Measurements from ENCODE around the gene AKNA.

The AKNA gene

DNA sequence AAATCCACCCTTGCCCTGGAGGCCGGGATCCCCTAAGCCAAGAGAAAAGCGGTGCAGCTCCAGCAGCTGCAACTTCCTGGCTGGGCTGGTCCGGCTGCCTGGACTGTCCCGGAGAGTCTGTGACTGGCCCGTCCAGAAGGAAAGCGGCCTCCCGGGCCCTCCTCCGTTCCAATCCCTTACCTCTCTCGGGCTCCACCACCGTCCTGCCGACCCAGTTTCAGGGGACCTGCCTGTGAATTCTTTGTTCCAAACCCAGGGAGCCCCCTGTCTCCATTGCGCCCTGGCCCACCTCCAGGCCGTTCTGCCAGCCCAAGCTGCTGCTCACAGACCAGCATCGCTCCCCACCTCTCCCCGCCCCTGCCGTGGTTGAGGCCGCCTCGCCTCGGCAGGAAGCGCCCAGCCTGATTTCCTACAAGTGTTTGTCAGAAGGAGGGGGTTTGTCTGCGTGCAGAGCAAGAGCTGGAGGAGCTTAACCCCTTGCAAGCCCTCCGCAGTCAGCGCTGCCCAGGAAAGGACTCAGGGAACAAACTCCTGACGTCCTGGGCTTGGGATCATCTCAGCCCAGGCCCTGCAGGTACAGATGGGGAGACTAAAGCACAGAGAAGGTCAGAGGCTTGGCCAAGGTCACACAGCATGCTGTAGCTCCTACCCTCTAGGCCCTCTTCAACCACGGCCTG, at the start of gene AKNA:
Gene AKNA, minus strand, starts transcription at position 303 of the 677 bp plus-strand sequence. CDS start 6,649 bp downstream, outside the sequence.
- peak; percentile 79 for DNase-seq (ENCODE audit: low read depth)

- no peak for DNase-seq (ENCODE audit: low read depth)
These were observed 49.7 kb upstream of the AKNA start for GRCh38 chr9:114437401-114437893.

GRCh38 chr9:114434878-114435311, 47.1 kb upstream of the AKNA start:
- no peak for DNase-seq (ENCODE audit: low read depth)

DNA sequence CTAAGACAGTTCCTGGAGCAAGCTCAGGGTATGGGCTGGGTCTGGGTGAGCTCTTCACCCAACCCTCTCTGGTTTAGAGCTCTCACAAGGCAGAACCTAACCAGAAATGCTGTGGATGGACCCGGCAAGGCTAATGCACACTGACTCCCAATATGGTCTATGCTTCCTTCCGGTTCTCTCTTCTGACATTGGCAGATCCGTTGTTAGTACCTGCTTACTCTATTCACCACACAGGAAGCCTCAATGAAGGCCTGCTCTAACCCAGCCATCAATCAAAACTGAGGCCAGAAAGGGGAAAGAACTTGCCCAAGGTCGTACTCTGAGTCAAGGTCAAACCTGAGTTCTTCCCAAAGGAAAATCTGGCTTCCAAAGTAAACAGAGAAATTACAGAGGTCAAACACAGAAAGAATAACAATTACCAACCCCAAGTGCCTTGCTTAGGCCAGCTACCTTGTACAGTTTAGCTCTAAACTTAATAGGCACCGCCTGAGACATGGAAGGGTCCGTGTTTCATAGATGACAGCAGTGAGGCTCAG, 46.0 kb upstream of the AKNA start:
- no peak for DNase-seq (ENCODE audit: low read depth)

GRCh38 chr9:114433086-114433485, 45.3 kb upstream of the AKNA start:
- no peak for DNase-seq (ENCODE audit: low read depth)

DNA sequence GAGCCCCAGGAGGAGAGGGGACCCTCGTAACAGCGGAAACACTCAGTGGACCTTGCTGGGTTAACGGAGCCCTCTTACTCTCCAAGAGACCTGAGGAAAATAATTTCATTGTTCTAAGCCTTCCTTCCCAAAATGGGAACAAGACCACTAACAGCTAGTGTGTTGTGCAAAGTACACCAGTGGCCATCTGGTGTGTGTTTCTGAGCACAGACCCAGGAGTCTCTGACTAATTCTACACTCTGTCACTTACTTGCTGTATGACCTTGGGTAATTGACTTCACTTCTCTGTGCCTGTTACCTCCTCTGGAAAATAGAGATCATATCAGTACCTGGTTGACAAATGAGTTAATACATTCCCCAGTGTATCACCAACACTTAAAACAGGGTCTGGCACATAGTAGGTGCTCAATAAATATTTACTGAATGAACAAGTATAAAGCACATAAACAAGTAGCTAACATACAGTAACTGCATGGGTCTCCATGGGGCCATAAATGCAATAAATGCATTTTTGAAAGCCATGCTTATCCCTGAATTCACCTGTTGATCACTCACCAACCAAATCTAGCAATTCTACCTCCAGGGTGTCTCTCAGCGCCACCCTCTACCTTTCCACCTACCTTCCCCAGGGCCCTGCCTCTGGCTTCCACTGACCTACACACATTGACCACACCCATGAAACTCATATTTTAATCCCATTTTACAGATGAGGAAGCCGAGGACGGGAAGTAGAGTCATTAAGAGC, 44.7 kb upstream of the AKNA start:
- no peak for DNase-seq (ENCODE audit: low read depth)

DNA sequence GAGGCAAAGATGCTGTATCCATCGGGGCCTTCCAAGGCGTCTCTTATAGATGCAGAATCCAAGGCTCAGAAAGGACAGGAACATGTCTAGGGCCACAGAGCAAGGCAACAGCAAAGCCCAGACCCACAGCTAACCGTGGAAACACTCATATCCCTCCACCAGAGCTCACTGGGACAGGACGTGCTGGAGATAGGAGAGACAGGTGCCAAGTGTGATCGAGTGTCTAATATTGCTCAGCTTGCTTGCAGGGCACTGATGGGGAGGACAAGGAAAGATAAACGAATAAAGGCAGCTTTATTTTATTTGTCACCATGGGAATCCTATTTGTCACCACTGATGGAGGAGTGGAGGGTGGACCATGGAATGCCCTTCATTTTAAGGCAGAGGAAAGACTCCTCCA, 44.0 kb upstream of the AKNA start:
- no peak for DNase-seq (ENCODE audit: low read depth)

DNA sequence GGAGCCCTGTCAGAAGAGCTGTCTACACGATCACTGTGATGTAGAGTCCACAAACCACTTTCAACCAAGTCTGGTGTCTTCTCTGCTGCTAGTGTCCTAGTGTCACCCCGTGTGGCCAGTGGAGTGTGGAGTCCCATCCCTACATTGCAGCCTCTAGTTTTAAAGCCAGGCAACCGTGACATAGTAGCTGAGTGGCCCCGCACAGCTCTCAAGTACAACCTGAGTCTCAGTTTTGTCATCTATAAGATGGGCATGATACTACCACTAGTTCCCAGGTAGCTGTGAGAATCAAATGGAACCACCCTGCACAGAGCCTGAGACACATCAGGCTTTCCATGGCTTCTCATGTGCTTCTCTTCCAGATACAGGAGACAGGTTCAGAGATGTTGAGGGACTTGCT, 43.2 kb upstream of the AKNA start:
- no peak for DNase-seq (ENCODE audit: low read depth)

DNA sequence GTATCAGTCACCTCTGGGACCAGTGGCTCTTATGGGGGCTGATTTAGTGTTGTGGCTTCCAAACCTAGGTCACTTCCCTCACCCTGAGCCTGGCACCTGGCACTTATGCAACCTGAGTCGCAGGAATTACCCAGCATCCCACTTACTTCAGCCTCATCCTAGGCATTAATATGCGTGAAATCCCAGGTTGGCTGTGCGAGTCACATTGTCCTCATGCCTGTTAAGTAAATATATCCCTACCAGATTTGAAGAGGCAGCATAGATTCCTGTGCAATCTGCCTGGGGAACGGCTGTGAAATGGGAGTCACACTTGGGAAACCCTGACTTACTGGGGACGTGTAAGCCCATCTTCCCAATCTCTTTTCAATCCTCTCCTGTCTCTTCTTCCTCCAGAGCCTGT, 42.7 kb upstream of the AKNA start:
- DNase-seq (ENCODE audit: low read depth): no peak

- DNase-seq (ENCODE audit: low read depth): no peak
These were observed 41.7 kb upstream of the AKNA start for GRCh38 chr9:114429488-114429887.

GRCh38 chr9:114428466-114428865, 40.7 kb upstream of the AKNA start:
- no peak for DNase-seq (ENCODE audit: low read depth)

DNA sequence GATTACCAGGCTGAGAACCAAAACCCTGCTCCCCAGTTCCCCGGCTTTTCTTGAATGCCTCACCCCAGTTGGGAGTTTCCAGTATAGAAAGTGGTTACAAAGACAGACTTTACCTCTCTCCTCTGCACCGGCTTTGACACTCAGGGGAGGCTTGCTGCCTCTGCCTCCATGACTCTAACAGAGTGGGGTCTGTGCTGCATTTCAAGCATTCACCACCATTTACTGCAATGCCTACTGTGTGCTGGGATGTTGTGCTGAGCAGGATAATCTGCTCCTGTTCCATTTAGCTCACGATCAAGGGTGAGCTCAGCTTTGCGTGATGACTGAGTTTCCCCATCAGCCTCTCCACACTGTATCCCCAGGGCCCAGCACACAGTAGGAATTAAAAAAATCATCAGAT, 39.9 kb upstream of the AKNA start:
- DNase-seq (ENCODE audit: low read depth): no peak

- no peak for DNase-seq (ENCODE audit: low read depth)
These were observed 38.5 kb upstream of the AKNA start for GRCh38 chr9:114426046-114426948.

DNA sequence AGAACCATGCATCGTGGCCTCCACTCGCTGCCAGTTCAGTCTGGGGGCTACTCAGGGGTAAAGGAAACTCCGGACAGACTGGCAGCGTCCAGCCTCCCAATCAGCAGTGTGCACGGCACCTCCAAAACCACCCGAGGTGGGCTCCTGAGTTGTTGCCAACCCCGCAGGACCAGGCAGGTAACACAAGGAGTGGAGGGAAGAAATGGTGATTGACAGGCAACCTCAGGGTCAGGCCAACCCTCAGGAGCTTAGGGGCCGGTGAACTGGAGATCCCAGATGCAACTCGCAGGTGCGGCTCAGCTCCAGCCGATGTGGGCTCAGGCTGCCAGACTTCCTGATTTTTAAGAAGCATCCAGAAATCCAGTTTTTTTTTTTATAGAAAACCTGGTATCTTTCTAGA, 37.3 kb upstream of the AKNA start:
- DNase-seq (ENCODE audit: low read depth): no peak

DNA sequence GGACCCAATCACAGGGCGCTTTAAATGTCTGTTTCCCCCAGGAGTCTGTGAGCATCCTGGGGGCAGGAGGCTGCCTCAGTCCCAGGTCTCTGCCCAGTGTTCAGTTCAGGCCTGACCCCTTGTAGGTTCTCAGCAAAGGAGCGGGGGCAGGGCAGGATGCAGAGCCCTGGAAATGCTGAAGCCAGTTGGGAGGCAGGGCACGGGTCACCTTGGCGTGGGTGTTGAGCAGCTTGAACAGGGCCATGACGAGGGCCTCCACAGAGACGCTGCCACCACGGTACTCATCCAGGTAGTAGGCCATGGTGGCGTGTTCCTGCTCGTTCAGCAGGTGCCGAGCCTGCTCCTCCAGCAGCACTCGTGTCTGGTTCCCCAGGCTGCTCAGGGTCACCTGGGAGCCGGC, 36.3 kb upstream of the AKNA start:
- no peak for DNase-seq (ENCODE audit: low read depth)

GRCh38 chr9:114423181-114423580, 35.4 kb upstream of the AKNA start:
- no peak for DNase-seq (ENCODE audit: low read depth)

DNA sequence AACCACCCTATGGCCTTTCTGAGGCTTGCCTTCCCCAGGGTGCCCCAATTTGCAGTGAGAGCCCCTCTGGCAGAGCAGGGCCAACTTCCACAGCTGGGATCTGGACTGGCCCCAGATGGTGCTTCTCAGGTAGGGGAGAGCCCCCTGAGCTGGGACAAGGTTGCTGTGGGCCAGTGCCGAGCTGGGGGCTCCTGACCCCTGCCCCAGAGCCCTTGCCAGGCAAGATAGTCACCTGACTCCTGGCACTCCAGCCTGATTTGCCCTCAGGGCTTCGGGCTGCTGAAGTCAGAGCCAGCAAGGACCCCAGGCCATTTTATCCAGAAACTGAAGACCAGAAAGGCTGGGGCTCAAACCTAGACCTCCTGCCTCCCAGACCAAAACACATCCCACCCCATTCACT, 33.4 kb upstream of the AKNA start:
- no peak for DNase-seq (ENCODE audit: low read depth)

- DNase-seq (ENCODE audit: low read depth): no peak
These were observed 32.0 kb upstream of the AKNA start for GRCh38 chr9:114419796-114420195.

GRCh38 chr9:114418053-114418452, 30.3 kb upstream of the AKNA start:
- no peak for DNase-seq (ENCODE audit: low read depth)

GRCh38 chr9:114417511-114417910, 29.7 kb upstream of the AKNA start:
- no peak for DNase-seq (ENCODE audit: low read depth)

GRCh38 chr9:114416906-114417305, 29.1 kb upstream of the AKNA start:
- no peak for DNase-seq (ENCODE audit: low read depth)

DNA sequence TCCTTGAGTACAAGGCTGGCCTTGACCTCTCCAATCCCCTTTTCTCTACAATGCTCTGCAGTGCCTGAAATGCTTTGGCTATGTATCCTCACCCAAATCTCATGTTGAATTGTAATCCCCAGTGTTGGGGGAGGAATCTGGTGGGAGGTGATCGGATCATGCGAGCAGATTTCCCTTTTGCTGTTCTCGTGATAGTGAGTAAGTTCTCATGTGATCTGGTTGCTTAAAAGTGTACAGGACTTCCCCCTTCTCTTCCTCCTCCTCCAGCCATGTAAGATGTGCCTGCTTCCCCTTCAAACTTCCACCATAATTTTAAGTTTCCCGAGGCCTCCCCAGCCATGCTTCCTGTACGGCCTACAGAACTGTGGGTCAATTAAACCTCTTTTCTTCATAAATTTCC, 28.5 kb upstream of the AKNA start:
- no peak for DNase-seq (ENCODE audit: low read depth)

Data from activated T-cell treated with anti-CD3 and anti-CD28 coated beads for 1 hour (primary cell).